Endothelial cell of umbilical vein (primary cell): ENCODE measurements around the gene COBLL1. TPM values are rescaled to one million over a fixed set of nuclear protein-coding genes. Genes with fewer than 3 reads are reported as not detected.

Experiments
- Bru-seq: library from RNA; stranded (reverse); fragments of 400-500 nt; gene quantifications from one replicate; lab custom pipeline; 2021; lab: Mats Ljungman, UMichigan
- BruChase-seq, 2 experiments: library from RNA; stranded (reverse); fragments of 400-500 nt; gene quantifications; one replicate each; lab custom pipeline; 2021; lab: Mats Ljungman, UMichigan
- BruUV-seq: library from RNA; stranded (reverse); fragments of 400-500 nt; replicated peaks from 2 replicates; lab custom pipeline; 2021; lab: Mats Ljungman, UMichigan
- CTCF ChIA-PET: fragments of 300-600, 350-600 bp; sonication (Branson Sonifier 250); formaldehyde crosslinking; loops from one replicate; lab custom pipeline; 2021; ENCODE audit warnings: antibody characterized with exemption, inconsistent platforms; lab: Charles Lee
- POLR2A ChIA-PET: fragments of 300-600, 350-600 bp; sonication (Branson Sonifier 250); formaldehyde crosslinking; loops from one replicate; lab custom pipeline; 2021; ENCODE audit warnings: antibody characterized with exemption, inconsistent platforms; lab: Charles Lee
- DNase-seq: peaks from one replicate; pipeline ENCODE4 v3.0.0-alpha.2; 2011; ENCODE audit warnings: low read depth, low spot score
- FAIRE-seq: peaks from 2 replicates; lab custom pipeline; 2011; peaks lifted over from hg19 to GRCh38; lab: Jason Lieb, UNC
- H2AFZ ChIP-seq: 2 replicates; pipeline ENCODE4 v1.6.0; 2012; ENCODE audit warnings: low read depth, low read length, control low read depth, inconsistent platforms
- H3K27ac ChIP-seq: 2 replicates; pipeline ENCODE4 v1.5.1; 2011; ENCODE audit warnings: low read depth, mild to moderate bottlenecking, control low read depth, low read length, moderate library complexity; ENCODE audit not compliant: insufficient read depth
- H3K27me3 ChIP-seq, 2 experiments: 2 replicates each; pipeline versions ENCODE4 v1.6.0 to v1.6.1; 2011; ENCODE audit warnings: low read length in 2 of 2, mixed read lengths in 1 of 2; ENCODE audit not compliant: control insufficient read depth in 2 of 2, insufficient read depth in 2 of 2
- H3K36me3 ChIP-seq, 2 experiments: 2 replicates in 1 of 2; 3 replicates in 1 of 2; pipeline ENCODE4 v1.5.1; 2011; ENCODE audit warnings: low read length in 2 of 2, mild to moderate bottlenecking in 1 of 2, moderate library complexity in 1 of 2; ENCODE audit not compliant: control insufficient read depth in 2 of 2, insufficient read depth in 2 of 2; ENCODE audit errors: extremely low read depth in 1 of 2
- H3K4me1 ChIP-seq: 3 replicates; pipeline ENCODE4 v1.5.1; 2011; ENCODE audit warnings: mild to moderate bottlenecking, low read length; ENCODE audit not compliant: control insufficient read depth, insufficient read depth; ENCODE audit errors: extremely low read depth
- H3K4me2 ChIP-seq: 2 replicates; pipeline ENCODE4 v1.6.1; 2011; ENCODE audit warnings: low read length, control low read depth, mixed read lengths; ENCODE audit not compliant: insufficient read depth
- H3K4me3 ChIP-seq, 3 experiments: fragments of 200-600 bp in 1 of 3; sonication (generic), shearing (Covaris generic) in 1 of 3; replicated peaks in 1 of 3; 2 replicates each; pipeline ENCODE4 v1.5.1; 2011 to 2016; ENCODE audit warnings: control low read depth in 3 of 3, low read length in 3 of 3, mild to moderate bottlenecking in 2 of 3, inconsistent platforms in 1 of 3, low read depth in 1 of 3, moderate library complexity in 1 of 3; ENCODE audit not compliant: insufficient read depth in 1 of 3
- H3K79me2 ChIP-seq: 2 replicates; pipeline ENCODE4 v1.6.0; 2012; ENCODE audit warnings: low read length, inconsistent platforms; ENCODE audit not compliant: control insufficient read depth, insufficient read depth
- H3K9ac ChIP-seq: replicated peaks from 2 replicates; pipeline ENCODE3; 2011; ENCODE audit warnings: low read length, control low read depth; ENCODE audit not compliant: insufficient read depth; ENCODE audit errors: extremely low read depth
- H3K9me1 ChIP-seq: replicated peaks from 3 replicates; pipeline ENCODE4 v1.6.0; 2011; ENCODE audit warnings: mild to moderate bottlenecking, low read length; ENCODE audit not compliant: control insufficient read depth, insufficient read depth; ENCODE audit errors: extremely low read depth
- H3K9me3 ChIP-seq: replicated peaks from 2 replicates; pipeline ENCODE4 v1.5.1; 2012; ENCODE audit warnings: low read length, inconsistent platforms; ENCODE audit not compliant: control insufficient read depth, insufficient read depth
- H4K20me1 ChIP-seq: replicated peaks from 2 replicates; pipeline ENCODE3; 2011; ENCODE audit warnings: mild to moderate bottlenecking, low read length; ENCODE audit not compliant: control insufficient read depth, insufficient read depth; ENCODE audit errors: extremely low read depth
- GATA2 ChIP-seq: IDR thresholded peaks from 2 replicates; pipeline ENCODE4 v1.7.0; 2011; ENCODE audit warnings: low read depth, mild to moderate bottlenecking, moderate library complexity, mixed read lengths, low read length; ENCODE audit not compliant: insufficient read length, insufficient read depth
- dilution Hi-C: fragments of 300-500 bp; cut with MboI; formaldehyde crosslinking; loops from one replicate; pipeline ENCODE4 v1.15.0; 2019; ENCODE audit warnings: low sequenced_read_pairs; ENCODE audit not compliant: extremely low pct_ligation_motif_present
- intact Hi-C: fragments of 100-400 bp; cut with micrococcal nuclease; formaldehyde crosslinking; loops from one replicate; pipeline ENCODE4 v1.10.0; 2022
- long read RNA-seq: library from polyadenylated mRNA; stranded (forward); transcript quantifications from one replicate; pipeline ENCODE4 v2.0.0, GENCODE V29; 2021
- polyA minus RNA-seq, 3 experiments: library from RNA; depleted of rRNA, polyadenylated mRNA; stranded (reverse); fragments of >200 nt; gene quantifications; 1 replicate in 1 of 3; 2 replicates in 2 of 3; pipeline ENCODE4 v1.2.3, GENCODE V29; 2011
- polyA plus RNA-seq, 4 experiments: library from polyadenylated mRNA; depleted of rRNA in 3 of 4; stranded (reverse) in 3 of 4; unstranded in 1 of 4; fragments of >200 nt; gene quantifications; 2 replicates each; pipeline versions ENCODE4 v1.2.1 to v1.2.3, GENCODE V29; 2011 to 2012; ENCODE audit warnings: missing spikeins in 1 of 4
- total RNA-seq: library from RNA; stranded (reverse); gene quantifications from 2 replicates; pipeline ENCODE4 v1.2.3, GENCODE V29; 2021
- TF ChIP-seq, protein P1 (sequence below), 2 donors: IDR thresholded peaks; 1 replicate in 1 of 2; 2 replicates in 1 of 2; pipeline ENCODE4 v1.5.1; 2011; ENCODE audit warnings: low read length in 2 of 2, mild to moderate bottlenecking in 2 of 2, moderate library complexity in 2 of 2, control low read depth in 1 of 2, inconsistent platforms in 1 of 2, low read depth in 1 of 2; ENCODE audit not compliant: insufficient read depth in 1 of 2; ENCODE audit errors: extremely low read depth in 1 of 2

The COBLL1 gene, protein sequence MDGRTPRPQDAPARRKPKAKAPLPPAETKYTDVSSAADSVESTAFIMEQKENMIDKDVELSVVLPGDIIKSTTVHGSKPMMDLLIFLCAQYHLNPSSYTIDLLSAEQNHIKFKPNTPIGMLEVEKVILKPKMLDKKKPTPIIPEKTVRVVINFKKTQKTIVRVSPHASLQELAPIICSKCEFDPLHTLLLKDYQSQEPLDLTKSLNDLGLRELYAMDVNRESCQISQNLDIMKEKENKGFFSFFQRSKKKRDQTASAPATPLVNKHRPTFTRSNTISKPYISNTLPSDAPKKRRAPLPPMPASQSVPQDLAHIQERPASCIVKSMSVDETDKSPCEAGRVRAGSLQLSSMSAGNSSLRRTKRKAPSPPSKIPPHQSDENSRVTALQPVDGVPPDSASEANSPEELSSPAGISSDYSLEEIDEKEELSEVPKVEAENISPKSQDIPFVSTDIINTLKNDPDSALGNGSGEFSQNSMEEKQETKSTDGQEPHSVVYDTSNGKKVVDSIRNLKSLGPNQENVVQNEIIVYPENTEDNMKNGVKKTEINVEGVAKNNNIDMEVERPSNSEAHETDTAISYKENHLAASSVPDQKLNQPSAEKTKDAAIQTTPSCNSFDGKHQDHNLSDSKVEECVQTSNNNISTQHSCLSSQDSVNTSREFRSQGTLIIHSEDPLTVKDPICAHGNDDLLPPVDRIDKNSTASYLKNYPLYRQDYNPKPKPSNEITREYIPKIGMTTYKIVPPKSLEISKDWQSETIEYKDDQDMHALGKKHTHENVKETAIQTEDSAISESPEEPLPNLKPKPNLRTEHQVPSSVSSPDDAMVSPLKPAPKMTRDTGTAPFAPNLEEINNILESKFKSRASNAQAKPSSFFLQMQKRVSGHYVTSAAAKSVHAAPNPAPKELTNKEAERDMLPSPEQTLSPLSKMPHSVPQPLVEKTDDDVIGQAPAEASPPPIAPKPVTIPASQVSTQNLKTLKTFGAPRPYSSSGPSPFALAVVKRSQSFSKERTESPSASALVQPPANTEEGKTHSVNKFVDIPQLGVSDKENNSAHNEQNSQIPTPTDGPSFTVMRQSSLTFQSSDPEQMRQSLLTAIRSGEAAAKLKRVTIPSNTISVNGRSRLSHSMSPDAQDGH
- total RNA-seq (38.2 and 38.4 TPM in 2 replicates), polyA plus RNA-seq (7.0 and 9.1 TPM in 2 replicates), polyA minus RNA-seq (24.9 and 54.1 TPM in 2 replicates), Bru-seq, nascent RNA (percentile 86 among the genes with signal in this experiment), BruChase-seq, experiment 1, labeled RNA remaining after a 6-hour chase (percentile 67 among the genes with signal in this experiment), BruChase-seq, experiment 2, labeled RNA remaining after a 2-hour chase (percentile 73 among the genes with signal in this experiment)
- 8.5 and 8.6 TPM in 2 replicates for polyA plus RNA-seq (2011; cell fraction: cytosol; rRNA removed)
- polyA plus RNA-seq (2011; cell fraction: nucleus; rRNA removed), result 29.7 and 30.8 TPM in 2 replicates
- 9.0 and 13.4 TPM in 2 replicates for polyA plus RNA-seq (2012)
- polyA minus RNA-seq (2011; cell fraction: cytosol; rRNA and poly(A)+ RNA removed), result 8.5 TPM
- polyA minus RNA-seq (2011; cell fraction: nucleus; rRNA and poly(A)+ RNA removed), result 123 and 182 TPM in 2 replicates
- long read RNA-seq, full-length matches to known transcripts, result 7 of 17 reads
- long read RNA-seq, partial matches to known transcripts, result 3 of 17 reads
- long read RNA-seq, other reads (novel, unspliced or antisense), result 7 of 17 reads

DNA sequence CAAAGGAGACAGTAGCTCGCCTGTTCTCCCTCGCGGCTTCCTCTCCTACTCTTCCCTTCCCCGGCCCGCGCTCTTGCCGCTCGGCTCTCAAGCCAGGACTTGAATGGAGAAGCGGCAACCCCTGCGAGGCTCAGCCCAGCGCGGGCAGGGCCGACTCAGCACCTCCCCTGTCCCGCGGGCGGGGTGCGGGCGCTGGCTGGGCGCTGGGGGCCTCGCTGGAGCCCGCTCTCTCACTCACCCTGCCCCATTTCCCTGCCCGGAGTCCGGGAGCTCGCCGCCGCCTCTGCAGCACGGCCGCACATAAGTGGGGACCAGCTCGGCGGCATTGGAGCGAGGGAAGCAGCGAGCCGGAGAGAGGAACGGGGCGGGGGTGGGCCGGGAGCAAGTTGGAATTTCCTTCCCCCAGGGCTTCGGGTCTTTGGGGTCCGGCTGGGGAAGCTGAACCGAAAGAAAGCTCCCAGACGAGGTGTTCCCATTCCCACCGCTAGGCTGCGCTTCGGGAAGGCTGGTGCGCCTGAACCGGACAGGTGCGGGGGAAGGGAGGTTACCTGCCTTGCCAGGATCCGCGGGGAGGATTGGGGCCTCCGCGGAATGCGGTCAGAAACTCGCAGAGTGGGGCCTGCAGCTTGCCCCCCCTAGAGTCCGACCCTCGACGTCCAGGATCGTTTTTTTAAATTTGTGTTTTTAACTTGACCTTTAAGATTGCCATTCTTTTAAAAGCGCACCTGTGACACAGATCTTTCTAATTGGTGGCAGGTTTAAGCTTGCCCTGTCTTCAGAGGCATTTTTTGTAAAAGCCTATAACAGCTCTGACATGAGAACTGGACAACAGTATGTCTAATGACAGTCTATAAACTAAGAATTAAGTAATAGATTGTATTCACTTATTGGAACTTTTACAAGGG, at the start of gene COBLL1:
Gene COBLL1 (minus strand): TSS at position 105 of the 905 bp plus-strand sequence. CDS start 627 bp downstream, outside the sequence.
- intact Hi-C loops, result loop anchor here (1.0 to 5.0 kb wide), 8 partner anchors 47 to 150 kb away; no protein-coding TSS in a partner anchor
- Histone ChIP-seq H3K4me3 (peak within 1 kb of the TSS; percentile 48 to 84 (median 80)), H3K9ac (peak within 1 kb of the TSS; percentile 91), H3K4me1 (peaks cover 19% of the 10 kb centered on the region), H2AFZ (peak within 1 kb of the TSS; percentile 82), H3K9me1 (no peaks in the 10 kb centered on the region), H3K36me3 (no peaks in the 10 kb centered on the region), H3K79me2 (peaks cover 3% of the 10 kb centered on the region), H4K20me1 (no peaks in the 10 kb centered on the region), H3K27ac (peak within 1 kb of the TSS; percentile 74), H3K9me3 (no peaks in the 10 kb centered on the region), H3K4me2 (peak within 1 kb of the TSS; percentile 96), H3K27me3 (no peaks in the 10 kb centered on the region)
- peak; percentile 78 for DNase-seq
- ChIA-PET POLR2A (interaction anchor here (0.6 to 1.4 kb wide), 4 partner anchors 9 to 121 kb away, joined by 3 to 5 read pairs (median 4); no protein-coding TSS in a partner anchor), CTCF (interaction anchor here (0.7 to 3.6 kb wide), 57 partner anchors 10 to 1684 kb away, joined by 3 to 48 read pairs (median 4); partner anchors contain the start of genes GRB14 and SCN3A)
- no peak for FAIRE-seq
- TF ChIP-seq, protein P1, sequence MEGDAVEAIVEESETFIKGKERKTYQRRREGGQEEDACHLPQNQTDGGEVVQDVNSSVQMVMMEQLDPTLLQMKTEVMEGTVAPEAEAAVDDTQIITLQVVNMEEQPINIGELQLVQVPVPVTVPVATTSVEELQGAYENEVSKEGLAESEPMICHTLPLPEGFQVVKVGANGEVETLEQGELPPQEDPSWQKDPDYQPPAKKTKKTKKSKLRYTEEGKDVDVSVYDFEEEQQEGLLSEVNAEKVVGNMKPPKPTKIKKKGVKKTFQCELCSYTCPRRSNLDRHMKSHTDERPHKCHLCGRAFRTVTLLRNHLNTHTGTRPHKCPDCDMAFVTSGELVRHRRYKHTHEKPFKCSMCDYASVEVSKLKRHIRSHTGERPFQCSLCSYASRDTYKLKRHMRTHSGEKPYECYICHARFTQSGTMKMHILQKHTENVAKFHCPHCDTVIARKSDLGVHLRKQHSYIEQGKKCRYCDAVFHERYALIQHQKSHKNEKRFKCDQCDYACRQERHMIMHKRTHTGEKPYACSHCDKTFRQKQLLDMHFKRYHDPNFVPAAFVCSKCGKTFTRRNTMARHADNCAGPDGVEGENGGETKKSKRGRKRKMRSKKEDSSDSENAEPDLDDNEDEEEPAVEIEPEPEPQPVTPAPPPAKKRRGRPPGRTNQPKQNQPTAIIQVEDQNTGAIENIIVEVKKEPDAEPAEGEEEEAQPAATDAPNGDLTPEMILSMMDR (IDR thresholded peaks at IDR 0.05; ENCODE audit: extremely low read depth in 1 of 2, insufficient read depth in 1 of 2, low read depth in 1 of 2, low read length in 2 of 2), result peak; percentile 71 to 85
- TF ChIP-seq GATA2, result no peak
- dilution Hi-C loops, result no loop called here
- TSS peak; percentile 26 for BruUV-seq
